Fibroblast of gingiva (primary cell): ENCODE results near the gene OAS1.
"Not testable (repeated sequence)": the region's sequence is repeated elsewhere in the genome, so short reads cannot be mapped to it uniquely, and the experiment has no call there.

ENCODE experiments used
- DNase-seq: peaks from one replicate; pipeline ENCODE4 v3.0.0-alpha.2; 2011; ENCODE audit warnings: low read depth

Gene OAS1

DNA sequence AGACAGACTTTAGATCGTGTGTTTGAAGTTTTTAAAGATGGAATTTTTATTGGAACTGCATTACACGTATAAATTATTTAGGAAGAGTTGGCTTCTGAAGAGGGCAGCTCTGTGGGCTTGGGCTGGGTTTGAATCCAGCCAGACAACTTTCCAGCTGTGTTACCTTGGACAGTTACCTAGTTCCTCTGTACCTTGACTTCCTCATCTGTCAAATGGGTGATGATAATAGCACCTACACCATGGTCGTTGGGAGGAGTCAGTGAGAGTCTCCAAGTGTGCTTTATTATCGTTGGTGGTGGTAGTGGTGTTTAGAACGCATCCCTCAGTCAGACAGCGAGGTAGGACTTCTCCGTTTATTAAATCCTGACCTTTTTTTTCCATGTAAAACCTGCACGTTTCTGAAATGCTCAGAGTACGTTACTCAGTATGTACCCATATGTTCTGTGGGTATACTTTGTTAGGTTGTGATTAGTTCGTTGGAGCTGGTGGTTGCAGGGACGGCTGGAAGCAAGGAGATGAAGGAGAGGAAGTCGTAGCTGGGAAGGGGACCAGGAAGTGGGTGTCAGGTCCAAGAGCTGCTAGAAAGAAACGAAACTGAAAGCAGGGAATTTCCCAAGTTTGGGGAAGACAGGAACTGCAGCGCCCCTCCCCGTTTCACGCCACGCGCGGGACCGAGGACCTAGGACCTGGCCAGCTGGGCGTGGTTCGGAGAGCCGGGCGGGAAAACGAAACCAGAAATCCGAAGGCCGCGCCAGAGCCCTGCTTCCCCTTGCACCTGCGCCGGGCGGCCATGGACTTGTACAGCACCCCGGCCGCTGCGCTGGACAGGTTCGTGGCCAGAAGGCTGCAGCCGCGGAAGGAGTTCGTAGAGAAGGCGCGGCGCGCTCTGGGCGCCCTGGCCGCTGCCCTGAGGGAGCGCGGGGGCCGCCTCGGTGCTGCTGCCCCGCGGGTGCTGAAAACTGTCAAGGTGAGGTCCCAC lies 31.3 kb downstream of the OAS1 start, which contains the start of gene OAS3:
TSS of gene OAS3 (plus strand) at position 734 of the 979 bp plus-strand sequence. CDS start at position 791, 57 bp downstream.
- DNase-seq: peak; percentile 73

DNA sequence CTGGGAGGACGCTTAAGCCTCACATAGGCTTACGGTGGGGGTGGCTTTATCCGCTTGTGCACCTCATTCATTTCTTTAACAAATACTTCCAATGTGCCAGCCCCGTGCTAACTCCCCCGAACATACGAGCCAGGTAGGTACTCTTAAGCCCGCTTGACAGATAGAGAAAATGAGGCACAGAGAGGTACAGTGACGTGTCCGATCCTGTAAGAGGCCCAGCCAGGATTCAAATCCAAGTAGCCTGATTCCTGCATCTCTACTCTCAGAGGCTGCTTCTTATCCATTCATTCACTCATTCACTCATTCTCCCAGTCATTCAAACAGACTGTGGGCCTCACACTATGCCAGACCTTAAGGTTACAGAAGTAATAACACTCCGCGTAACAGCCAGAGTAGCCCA lies 32.0 kb downstream of the OAS1 start:
- DNase-seq: no peak

GRCh38 chr12:112939761-112940381 lies 33.1 kb downstream of the OAS1 start:
- DNase-seq: no peak

DNA sequence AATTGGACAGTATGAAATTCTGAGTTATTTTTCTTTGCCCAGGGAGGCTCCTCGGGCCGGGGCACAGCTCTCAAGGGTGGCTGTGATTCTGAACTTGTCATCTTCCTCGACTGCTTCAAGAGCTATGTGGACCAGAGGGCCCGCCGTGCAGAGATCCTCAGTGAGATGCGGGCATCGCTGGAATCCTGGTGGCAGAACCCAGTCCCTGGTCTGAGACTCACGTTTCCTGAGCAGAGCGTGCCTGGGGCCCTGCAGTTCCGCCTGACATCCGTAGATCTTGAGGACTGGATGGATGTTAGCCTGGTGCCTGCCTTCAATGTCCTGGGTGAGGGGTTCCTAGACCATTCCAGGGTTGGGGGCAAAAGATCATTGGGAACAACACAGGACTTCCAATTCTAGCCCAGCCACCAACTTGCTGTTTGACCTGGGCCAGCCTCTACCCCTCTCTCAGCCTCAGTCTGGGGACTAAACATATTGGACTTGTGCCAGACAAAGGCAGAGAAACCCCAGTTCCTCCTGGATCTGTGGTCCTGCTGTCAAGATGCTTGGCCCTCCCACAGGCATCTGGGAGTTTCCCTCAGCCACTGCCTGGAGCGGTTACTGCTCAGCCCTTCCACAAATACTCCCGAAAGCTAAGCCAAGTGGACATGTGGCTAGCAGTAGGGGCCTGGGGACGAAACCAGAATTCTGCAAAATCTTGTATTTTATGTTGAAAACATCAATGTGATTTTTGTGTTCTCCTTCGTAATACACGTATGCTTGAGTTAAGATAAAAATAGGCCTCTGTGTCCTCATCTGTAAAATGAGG lies 35.0 kb downstream of the OAS1 start:
- no peak for DNase-seq

DNA sequence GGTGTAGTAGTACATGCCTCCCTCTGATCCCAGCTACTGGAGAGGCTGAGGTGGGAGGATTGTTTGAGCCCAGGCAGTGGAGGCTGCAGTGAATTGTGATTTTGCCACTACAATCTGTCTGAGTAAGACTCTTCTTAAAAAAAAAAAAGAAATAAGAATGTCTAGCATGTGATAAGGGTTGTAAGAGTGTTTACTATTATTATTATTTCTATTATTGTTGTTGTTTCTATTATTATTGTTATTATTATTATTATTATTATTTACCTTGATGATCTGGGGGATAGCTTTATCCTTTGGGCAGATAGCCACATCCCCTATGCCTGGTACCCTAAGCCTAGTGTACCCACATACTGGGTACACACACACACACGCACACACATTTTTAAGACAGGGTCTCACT lies 35.8 kb downstream of the OAS1 start:
- DNase-seq: no peak

DNA sequence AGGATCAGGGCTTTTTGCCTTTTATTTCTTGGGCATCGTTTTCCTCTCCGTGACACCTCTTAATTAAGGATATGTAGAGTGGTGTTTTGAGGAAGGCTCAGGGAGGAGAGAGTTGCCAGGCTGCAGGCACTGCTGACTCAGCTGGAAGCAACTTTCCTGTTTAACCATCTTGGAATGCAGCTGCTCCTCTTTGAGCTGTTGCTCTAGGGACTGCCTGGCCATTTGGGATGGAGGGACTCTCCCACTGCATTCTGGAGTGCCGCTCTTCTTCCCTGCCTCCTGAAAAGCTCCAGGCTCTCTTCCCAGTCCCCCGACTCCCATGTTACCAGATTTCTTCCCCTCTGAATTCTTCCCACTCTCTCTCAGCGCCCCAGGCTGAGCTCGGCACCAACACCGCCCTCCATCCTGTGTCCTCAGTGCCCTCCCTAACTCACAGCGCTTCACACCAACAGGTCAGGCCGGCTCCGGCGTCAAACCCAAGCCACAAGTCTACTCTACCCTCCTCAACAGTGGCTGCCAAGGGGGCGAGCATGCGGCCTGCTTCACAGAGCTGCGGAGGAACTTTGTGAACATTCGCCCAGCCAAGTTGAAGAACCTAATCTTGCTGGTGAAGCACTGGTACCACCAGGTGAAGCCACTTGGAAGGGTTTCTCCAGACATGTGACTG lies 37.4 kb downstream of the OAS1 start:
- no peak for DNase-seq

GRCh38 chr12:112945515-112945914 lies 38.8 kb downstream of the OAS1 start:
- no peak for DNase-seq

DNA sequence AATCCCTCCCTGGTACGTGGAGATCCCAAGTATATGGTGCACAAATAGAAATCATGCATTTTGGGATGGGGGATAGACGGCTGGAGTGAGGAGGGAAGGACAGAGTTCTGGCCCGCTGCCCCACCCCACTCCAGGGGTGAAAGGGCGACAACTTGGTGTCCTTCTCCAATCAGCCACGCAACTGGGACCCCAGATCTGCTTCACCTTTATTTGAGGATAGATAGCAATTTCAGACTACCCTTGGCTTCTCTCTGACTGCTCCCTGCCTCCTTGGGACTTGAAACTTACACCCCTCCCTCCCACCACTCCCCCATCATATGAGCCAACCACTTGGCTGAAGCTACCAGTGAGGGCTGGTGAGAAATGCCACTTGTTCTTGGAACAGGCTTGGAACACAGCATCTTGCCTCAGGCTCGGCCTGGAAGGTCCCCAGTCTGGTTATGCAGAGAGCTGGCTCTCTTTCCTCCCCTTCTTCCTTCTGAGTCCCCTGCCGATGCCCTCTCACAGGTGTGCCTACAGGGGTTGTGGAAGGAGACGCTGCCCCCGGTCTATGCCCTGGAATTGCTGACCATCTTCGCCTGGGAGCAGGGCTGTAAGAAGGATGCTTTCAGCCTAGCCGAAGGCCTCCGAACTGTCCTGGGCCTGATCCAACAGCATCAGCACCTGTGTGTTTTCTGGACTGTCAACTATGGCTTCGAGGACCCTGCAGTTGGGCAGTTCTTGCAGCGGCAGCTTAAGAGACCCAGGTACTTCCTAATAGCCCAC lies 39.7 kb downstream of the OAS1 start:
- no peak for DNase-seq

- DNase-seq: no peak
Observed at GRCh38 chr12:112947314-112947713, 40.6 kb downstream of the OAS1 start.

DNA sequence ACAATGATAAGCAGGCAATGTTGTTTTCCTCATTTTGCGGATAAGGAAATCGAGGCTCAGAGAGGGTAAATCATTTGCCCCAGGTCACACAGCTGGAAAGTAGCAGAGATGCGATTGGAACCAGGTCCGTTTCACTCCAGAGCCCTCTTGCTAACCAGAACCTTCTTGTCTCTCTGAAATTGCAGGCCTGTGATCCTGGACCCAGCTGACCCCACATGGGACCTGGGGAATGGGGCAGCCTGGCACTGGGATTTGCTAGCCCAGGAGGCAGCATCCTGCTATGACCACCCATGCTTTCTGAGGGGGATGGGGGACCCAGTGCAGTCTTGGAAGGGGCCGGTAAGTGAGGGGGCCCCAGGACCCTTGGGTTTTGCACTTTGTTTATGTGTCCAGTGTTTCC lies 41.0 kb downstream of the OAS1 start:
- DNase-seq: no peak

GRCh38 chr12:112948806-112949205 lies 42.0 kb downstream of the OAS1 start:
- no peak for DNase-seq

GRCh38 chr12:112950701-112951100 lies 43.9 kb downstream of the OAS1 start:
- no peak for DNase-seq

GRCh38 chr12:112957125-112957524 lies 50.4 kb downstream of the OAS1 start:
- DNase-seq: not testable (repeated sequence)

- DNase-seq: no peak
Observed at GRCh38 chr12:112961074-112961473, 54.3 kb downstream of the OAS1 start.

- no peak for DNase-seq
Observed at GRCh38 chr12:112961536-112961935, 54.8 kb downstream of the OAS1 start.

DNA sequence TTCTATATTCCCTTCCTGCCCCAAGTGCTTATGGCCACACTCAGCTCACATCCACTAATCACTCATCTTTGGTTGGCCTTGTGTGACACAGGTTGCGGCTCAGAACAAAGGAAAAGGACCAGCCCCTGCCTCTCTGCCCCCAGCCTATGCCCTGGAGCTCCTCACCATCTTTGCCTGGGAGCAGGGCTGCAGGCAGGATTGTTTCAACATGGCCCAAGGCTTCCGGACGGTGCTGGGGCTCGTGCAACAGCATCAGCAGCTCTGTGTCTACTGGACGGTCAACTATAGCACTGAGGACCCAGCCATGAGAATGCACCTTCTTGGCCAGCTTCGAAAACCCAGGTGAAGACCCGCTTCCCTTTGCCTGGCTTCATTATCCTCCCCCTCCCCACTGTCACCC lies 55.8 kb downstream of the OAS1 start:
- DNase-seq: no peak

- DNase-seq: no peak
Observed at GRCh38 chr12:112963227-112963861, 56.6 kb downstream of the OAS1 start.

DNA sequence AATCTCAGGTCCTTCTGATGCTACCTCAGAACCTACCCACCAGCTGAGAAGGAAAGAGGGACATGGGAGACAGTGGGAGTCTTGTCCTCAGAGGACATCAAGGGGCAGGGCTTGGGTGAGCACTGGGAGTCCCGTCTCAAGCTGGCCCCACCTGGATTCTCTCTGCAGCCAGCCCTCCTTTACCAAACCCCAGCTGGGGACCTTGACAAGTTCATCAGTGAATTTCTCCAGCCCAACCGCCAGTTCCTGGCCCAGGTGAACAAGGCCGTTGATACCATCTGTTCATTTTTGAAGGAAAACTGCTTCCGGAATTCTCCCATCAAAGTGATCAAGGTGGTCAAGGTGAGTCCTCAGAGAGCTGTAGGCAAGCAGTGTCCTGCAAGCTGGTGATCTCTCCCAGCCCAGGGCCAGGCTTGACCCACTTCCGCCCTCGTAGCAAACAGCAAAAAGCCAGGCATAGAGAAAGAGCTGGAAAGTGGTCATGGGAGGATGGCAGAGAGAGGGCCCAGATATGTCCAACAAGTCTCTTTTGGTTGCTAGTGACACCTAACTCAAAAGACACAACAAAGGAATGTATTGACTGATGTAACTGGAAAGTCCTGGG lies 57.4 kb downstream of the OAS1 start:
- no peak for DNase-seq

GRCh38 chr12:112964915-112965314 lies 58.2 kb downstream of the OAS1 start:
- DNase-seq: no peak

GRCh38 chr12:112965643-112966042 lies 58.9 kb downstream of the OAS1 start:
- no peak for DNase-seq
